Stimulated activated naive CD8-positive, alpha-beta T cell treated with anti-CD3 and anti-CD28 coated beads, Interleukin-15, amount 100 ng/mL, for 72 hours (primary cell): ENCODE measurements around the gene VPS39.

Experiments used
- ATAC-seq: fragments of 150-1000 bp; cut with Tn5 transposase; 2 replicates; pipeline ENCODE4 v1.10.0; 2021; ENCODE audit warnings: mild to moderate bottlenecking, moderate library complexity
- DNase-seq, 2 donors: peaks; one replicate each; pipeline ENCODE4 v3.0.0; 2021 to 2022
- H3K27ac Mint-ChIP-seq, 2 donors: one replicate each; pipeline ENCODE4 v1.8.0; 2022; ENCODE audit warnings: mild to moderate bottlenecking in 2 of 2, mixed read lengths in 2 of 2, moderate library complexity in 2 of 2
- H3K27me3 Mint-ChIP-seq: one replicate; pipeline ENCODE4 v1.8.0; 2022; ENCODE audit warnings: mixed read lengths
- H3K4me1 Mint-ChIP-seq: one replicate; pipeline ENCODE4 v1.8.0; 2022; ENCODE audit warnings: mild to moderate bottlenecking, mixed read lengths
- H3K4me3 Mint-ChIP-seq, 2 donors: one replicate each; pipeline ENCODE4 v1.8.0; 2022; ENCODE audit warnings: mild to moderate bottlenecking in 2 of 2, mixed read lengths in 2 of 2, moderate library complexity in 1 of 2
- H3K9me3 Mint-ChIP-seq, 2 donors: one replicate each; pipeline ENCODE4 v1.8.0; 2022; ENCODE audit warnings: mixed read lengths in 2 of 2

The VPS39 gene

DNA sequence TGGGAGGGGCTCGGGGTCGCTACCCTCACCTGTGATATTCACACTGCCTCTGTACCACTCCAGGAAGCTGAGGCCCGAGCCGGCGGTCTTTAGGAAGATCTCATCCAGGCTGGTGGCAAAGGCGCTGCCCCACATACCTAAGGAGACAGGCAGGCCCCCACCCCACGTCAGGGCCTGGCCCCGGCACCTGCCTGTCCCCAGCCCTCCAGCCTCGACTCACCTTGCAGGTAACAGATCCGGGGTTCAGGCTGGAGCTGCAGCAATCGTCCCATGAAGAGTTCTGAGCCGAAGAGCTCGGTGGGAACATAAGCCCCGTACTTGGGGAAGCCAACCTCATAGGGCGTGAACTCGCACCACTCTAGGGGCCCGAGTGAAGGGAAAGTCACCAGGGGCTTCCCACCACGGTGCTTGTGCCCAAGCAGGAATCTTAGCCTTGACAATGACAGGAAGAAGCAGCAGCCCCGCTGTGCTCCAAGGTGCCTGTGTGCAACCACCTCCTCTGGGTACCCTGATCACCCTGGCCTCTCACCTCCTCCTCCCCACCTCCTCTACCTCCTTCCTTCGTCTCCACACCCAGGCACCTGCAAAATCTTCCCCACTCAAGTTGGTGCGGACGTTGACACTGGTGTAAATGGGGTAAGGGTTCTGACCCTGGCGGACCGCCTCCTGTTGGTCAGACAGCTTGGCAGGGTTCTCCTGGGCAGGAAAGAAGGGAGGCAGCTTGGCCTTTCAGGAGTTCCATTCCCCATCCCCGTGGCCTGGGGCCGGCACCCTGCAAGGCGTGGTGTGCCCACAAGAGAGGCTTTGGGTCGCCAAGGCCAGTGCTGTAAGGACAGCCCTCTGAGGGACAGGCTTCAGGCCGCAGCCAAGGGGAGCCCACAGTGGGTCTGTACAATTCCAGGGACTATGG is 62.3 kb downstream of the VPS39 start:
- ATAC-seq, result no peak
- H3K27me3 Mint-ChIP-seq, result no peaks in the 10 kb centered on the region
- no peak for DNase-seq
- H3K9me3 Mint-ChIP-seq, result no peaks in the 10 kb centered on the region
- H3K4me3 Mint-ChIP-seq, result no peak overlapping the region
- H3K27ac Mint-ChIP-seq, result peak overlapping the region; percentile 13 to 79
- H3K4me1 Mint-ChIP-seq, result no peaks in the 10 kb centered on the region

DNA sequence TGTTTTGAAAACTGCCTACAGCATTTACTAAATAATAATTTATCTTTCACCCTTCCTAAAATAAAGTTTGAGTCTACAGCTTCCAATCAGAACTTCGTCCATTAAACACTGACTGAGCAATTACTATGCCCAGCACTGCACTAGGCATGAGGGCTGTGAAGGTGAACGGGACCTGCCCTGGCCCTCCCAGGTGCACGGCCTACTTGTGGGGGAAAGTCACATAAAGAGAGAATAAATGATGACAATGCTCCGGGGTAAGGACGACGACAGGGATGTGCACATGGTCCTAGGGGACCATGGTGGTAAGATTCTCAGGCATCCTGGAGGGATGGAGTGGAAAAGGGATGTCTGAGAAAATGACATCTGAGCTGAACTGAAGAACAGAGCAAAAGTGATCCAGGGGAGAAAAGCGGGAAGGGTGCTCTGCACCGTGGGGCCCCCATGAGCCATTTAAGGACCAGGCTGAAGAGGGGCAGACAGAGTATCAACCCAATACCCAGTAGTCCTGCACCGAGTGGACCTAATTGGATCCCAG is 63.2 kb downstream of the VPS39 start:
- peaks cover under 1% of the 10 kb centered on the region for H3K4me1 Mint-ChIP-seq
- no peaks in the 10 kb centered on the region for H3K9me3 Mint-ChIP-seq
- DNase-seq (no peak), ATAC-seq (no peak)
- peak overlapping the region in 1 of 2 donors; percentile 5 for H3K27ac Mint-ChIP-seq
- no peaks in the 10 kb centered on the region for H3K27me3 Mint-ChIP-seq
- no peak overlapping the region for H3K4me3 Mint-ChIP-seq

DNA sequence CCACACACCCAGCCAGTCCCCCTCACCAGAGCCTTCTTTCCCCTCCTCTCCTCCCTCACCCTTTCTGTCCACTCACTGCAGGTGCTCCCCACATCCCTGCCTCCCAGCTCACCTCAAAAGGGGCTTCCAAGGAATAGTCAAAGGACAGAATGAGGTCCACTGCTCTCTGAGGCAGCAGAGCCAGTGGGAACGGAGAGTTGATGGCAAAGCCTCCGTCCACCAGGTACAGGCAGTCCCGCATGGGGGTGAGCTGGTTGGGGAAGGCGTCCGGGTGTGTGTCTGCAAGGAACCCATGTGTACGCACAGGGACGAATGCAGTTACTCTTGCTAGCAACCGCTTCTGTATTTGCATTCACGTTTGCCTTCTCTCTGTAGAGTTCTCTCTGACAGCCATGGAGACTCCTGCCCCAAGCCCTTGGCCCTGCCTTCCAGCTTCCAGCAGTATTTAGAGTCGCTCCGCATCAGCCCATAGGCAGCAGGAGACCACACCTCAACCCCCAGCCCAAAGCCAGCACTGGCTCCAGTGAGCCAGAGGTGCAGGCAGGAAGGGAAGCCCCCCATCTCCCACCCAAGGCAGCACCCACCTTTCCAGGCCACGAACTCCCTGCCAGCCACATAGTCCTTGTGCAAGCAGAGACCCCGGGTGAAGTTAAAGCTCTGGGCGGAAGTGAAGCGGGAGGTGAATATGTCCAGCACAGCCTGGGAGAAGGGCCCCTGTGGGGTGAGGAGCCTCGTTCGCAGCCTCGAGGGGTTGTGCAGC is 64.1 kb downstream of the VPS39 start:
- DNase-seq (no peak), ATAC-seq (no peak)
- no peaks in the 10 kb centered on the region for H3K9me3 Mint-ChIP-seq
- peaks cover 4% of the 10 kb centered on the region for H3K4me1 Mint-ChIP-seq
- H3K27ac Mint-ChIP-seq, result peak overlapping the region in 1 of 2 donors; percentile 82
- no peak overlapping the region for H3K4me3 Mint-ChIP-seq
- no peaks in the 10 kb centered on the region for H3K27me3 Mint-ChIP-seq

DNA sequence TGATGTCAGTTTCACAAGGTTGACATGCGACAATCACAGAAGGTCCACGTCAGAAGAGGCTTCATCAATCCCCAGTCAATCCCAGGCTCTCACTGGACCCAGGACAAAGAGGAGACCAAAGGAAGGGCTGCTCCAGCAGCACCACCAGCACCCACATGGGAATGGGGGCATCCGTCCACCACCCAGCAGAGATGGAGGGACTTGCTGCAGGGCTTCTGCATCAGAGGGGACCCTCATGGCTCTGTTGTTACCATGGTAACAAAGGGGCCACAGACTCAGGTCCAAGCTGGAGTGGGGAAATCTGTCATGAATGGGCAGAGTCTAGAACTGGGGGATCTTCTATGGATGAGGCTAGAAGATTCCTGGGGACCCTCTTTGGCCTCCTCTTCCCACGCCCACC is 64.7 kb downstream of the VPS39 start:
- no peak for DNase-seq
- Mint-ChIP-seq H3K27me3 (no peaks in the 10 kb centered on the region), H3K27ac (no peak overlapping the region)

DNA sequence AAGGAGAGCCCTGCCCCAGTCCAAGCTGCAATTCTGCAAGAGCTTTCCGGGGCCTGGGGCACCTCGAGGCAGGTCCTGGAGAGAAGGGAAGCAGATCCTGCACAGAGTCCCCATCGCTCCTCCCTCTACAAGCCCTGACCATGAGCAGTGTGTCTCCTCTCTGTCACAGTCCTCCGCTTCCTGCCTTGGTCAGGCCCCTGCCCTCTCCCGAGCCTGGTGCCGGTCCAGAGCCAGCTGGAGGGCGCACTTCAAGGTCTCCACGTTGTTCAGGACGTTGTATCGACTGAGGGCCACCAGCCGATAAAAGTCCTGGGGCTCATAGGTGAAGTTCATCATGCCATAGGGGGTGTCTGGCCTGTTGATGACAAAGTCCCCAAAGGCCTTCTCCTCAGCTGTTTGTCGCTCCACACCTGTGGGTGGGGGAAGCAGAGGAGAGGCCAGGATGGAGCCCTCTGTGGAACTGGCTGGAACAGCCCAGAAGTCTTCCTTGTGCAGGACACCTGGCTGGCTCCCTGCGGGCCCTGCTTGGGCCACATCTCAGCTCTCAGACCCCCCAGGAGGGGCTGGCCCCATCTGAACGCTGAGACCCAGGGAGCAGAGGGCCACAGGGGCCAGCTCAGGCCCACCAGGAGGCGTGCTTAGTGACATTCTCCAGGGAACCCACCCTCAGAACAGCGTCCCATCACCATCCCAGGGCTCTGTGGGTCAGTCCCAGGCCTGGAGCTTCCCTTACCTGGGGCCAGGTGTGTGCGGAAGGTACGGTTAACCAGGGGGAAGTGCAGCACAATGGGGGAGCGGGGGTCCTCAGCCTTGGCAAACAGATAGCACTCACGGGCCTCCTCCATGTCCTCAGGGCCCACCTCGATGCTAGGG is 66.1 kb downstream of the VPS39 start:
- Mint-ChIP-seq H3K9me3 (no peaks in the 10 kb centered on the region), H3K4me3 (no peak overlapping the region), H3K27ac (no peak overlapping the region), H3K27me3 (no peaks in the 10 kb centered on the region), H3K4me1 (peaks cover 4% of the 10 kb centered on the region)
- no peak for DNase-seq
- ATAC-seq, result no peak

More for the DNA sequence above, 64.7 kb downstream of the VPS39 start:
- H3K4me1 Mint-ChIP-seq, result peaks cover 4% of the 10 kb centered on the region
- no peaks in the 10 kb centered on the region for H3K9me3 Mint-ChIP-seq
- no peak for ATAC-seq
- no peak overlapping the region for H3K4me3 Mint-ChIP-seq

DNA sequence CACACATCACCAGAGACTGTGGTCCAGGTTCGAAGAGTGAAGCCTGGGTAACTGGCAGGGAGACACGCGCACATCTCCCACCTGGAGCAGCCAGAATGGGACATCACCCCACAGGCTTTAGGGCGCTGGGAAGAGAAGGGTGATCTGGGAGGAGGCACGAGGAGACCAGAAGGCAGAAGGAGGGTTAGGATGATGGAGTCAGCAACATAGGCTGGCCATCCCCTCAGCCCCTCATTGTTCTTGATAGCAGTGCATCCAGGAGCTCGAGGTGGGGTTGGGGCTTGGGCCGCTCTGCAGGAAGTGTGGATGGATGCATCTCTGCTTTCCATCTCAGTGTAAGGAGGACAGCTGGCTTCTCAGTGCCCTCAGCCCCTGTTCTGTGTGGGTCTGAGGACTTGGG is 66.9 kb downstream of the VPS39 start:
- ATAC-seq, result no peak
- Mint-ChIP-seq H3K27me3 (no peaks in the 10 kb centered on the region), H3K27ac (peak overlapping the region in 1 of 2 donors; percentile 35), H3K9me3 (no peaks in the 10 kb centered on the region), H3K4me1 (peaks cover 4% of the 10 kb centered on the region), H3K4me3 (no peak overlapping the region)
- no peak for DNase-seq

DNA sequence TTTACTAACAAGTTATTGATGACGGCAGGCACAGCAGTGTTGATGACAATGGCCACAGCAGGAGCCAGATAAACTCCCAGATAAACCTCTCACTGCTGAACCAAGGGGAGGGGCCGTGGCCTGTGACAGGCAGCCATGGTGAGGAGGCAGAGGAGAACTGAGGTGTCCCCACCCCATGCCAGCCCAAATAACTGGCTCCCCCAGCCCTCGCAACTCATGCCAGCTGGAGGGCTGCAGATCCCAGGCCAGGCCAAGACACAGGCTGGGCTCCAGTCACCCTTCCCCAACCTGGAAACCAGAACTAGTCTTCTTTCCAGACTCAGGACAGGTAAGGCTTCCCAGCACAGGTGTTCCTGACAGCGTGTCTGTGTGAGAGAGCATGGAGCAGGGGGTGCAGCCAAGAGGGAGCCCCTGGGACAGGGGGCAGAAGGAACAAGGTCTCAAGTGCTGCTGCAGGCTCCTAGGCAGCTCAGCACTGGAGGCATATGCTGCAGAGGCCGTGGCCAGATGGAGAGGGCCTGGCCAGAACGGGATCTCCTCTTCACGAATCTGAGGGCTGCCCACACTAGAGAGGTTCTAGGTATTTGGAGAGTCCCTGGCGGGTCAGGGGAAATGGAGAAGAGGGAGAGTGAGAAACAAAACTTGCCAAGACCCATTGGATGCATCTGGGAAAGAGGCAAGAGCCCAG is 67.6 kb downstream of the VPS39 start:
- Mint-ChIP-seq H3K4me3 (no peak overlapping the region), H3K4me1 (peaks cover 4% of the 10 kb centered on the region), H3K27me3 (no peaks in the 10 kb centered on the region), H3K9me3 (no peaks in the 10 kb centered on the region), H3K27ac (no peak overlapping the region)
- DNase-seq (no peak), ATAC-seq (no peak)

DNA sequence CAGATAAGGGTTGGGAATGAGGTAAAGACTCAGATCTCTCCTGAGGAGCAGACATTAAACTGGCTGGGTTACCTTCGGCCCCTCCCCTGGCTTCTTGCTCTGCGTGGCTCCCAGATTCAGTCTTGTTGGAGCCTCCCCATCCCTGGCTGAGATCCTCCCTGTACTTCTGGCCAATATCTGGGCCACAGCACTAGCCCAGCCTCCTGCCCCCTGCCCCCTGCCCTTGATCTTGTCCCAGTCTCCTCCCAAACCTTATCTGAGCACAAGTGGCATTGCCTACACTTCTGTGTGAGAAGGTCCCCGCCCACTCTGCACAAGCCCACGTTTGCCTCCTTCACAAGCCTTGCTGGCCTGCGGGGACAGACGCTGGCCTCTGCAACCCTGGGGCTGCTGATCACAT is 68.5 kb downstream of the VPS39 start:
- no peaks in the 10 kb centered on the region for H3K9me3 Mint-ChIP-seq

DNA sequence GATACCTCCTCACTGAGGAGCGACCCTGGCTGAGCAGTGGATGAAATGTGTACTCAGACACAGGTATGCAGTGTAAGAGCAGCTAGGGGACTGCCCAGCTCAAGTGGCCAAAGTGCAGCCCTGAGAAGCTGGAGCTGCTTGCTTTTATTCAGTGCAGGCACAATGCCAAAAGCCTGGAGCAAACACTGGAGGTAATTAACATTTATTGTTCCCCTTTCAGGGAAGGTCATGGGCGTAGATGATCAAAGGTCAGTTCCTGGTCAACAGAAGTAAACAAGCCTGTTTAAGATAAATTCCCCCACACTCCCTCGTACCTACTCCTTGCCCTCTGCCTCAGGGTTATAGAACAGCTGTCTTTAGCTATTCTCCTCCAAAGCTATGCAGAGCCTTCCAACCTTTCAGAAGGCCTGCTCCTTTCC is 69.1 kb downstream of the VPS39 start:
- H3K27me3 Mint-ChIP-seq, result no peaks in the 10 kb centered on the region
- H3K4me3 Mint-ChIP-seq, result no peak overlapping the region
- H3K27ac Mint-ChIP-seq, result no peak overlapping the region
- no peaks in the 10 kb centered on the region for H3K9me3 Mint-ChIP-seq
- H3K4me1 Mint-ChIP-seq, result peaks cover 4% of the 10 kb centered on the region
- DNase-seq (no peak), ATAC-seq (no peak)

More for the DNA sequence above, 68.5 kb downstream of the VPS39 start:
- Mint-ChIP-seq H3K27me3 (no peaks in the 10 kb centered on the region), H3K27ac (no peak overlapping the region), H3K4me3 (no peak overlapping the region), H3K4me1 (peaks cover 4% of the 10 kb centered on the region)
- ATAC-seq (no peak), DNase-seq (peak in 1 of 2 donors; percentile 4)

DNA sequence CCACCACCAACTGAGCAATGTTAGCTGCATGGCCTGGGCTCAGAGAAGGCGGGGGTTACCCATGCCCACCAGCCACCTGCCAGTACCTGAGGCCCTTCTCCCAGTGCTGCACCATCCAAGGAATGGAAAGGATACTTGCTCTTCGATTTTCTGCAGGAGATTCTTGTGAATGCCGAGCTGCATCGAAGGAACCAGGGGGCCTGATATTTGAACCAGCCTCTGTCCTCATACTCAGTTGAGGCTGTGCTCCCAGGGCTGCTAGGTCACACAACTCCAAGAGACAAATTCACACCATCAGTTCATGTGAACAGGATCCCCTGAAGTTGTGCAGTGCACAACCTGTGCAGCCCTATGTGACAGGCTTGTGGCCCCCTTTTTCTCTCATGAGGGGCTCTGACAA is 69.7 kb downstream of the VPS39 start:
- ATAC-seq (no peak), DNase-seq (peak in 1 of 2 donors; percentile 3)
- Mint-ChIP-seq H3K27ac (no peak overlapping the region), H3K4me3 (no peak overlapping the region), H3K27me3 (no peaks in the 10 kb centered on the region), H3K4me1 (peaks cover 4% of the 10 kb centered on the region), H3K9me3 (no peaks in the 10 kb centered on the region)

DNA sequence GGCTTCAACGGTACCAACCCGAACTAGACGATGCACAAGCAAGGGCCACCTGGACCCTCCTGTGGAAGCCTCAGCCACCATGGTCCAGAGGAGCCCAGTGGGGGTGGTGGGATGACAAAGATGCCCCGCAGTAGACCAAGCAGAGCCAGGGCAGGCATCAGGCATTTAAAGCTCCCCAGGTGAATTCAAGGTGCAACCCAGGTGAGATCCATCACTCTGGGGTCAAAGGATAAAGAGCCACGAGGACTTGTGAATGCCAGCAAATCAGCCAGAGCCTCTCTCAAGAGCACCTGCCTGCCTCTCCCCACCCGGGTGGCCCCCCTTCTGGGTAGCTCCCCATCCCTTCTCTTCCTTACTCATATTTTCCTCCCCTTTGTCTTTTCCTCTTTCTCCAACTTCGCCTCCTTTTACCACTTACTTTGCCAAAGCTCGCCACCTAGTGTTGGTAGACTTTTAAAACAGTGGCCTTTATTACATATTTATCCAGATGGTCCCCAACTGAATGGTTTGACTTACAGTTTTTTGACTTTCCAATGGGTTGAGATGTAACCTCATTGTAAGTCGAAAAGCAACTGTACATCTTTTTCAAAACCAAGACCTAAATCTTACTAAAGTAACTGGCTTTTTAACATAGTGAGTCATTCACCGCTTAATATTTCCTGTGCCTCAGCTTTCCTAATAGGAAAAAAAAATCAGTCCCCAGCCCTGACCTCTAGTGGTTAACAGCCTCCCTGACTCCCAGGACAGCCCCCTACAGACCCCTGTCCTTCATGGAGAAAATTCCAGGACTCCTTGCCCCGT is 70.4 kb downstream of the VPS39 start:
- ATAC-seq, result peak; percentile 24

DNA sequence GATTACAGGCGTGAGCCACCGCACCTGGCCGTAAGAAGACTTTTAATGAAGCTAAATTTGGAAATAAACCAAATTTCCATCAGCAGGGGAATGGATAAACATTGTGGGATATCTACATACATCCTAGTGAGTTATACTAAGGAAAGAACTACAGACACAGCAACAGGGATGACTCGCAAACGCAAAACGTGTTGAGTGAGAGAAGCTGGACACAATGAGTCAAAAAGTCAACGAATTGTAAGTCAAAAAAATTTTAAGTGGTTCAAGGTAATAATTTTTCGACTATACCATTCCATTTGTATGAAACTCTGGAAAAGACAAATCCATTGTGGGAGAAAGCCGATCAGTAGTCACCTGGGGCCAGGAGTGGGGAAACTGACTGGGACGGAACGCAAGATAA is 71.6 kb downstream of the VPS39 start:
- no peaks in the 10 kb centered on the region for H3K9me3 Mint-ChIP-seq
- H3K27ac Mint-ChIP-seq, result no peak overlapping the region
- no peaks in the 10 kb centered on the region for H3K27me3 Mint-ChIP-seq
- H3K4me3 Mint-ChIP-seq, result no peak overlapping the region
- ATAC-seq (no peak), DNase-seq (no peak)
- H3K4me1 Mint-ChIP-seq, result peaks cover 4% of the 10 kb centered on the region

More for the DNA sequence above, 70.4 kb downstream of the VPS39 start:
- Mint-ChIP-seq H3K27me3 (no peaks in the 10 kb centered on the region), H3K4me3 (no peak overlapping the region), H3K4me1 (peaks cover 4% of the 10 kb centered on the region), H3K27ac (no peak overlapping the region), H3K9me3 (no peaks in the 10 kb centered on the region)
- DNase-seq, result peak in 1 of 2 donors; percentile 6

DNA sequence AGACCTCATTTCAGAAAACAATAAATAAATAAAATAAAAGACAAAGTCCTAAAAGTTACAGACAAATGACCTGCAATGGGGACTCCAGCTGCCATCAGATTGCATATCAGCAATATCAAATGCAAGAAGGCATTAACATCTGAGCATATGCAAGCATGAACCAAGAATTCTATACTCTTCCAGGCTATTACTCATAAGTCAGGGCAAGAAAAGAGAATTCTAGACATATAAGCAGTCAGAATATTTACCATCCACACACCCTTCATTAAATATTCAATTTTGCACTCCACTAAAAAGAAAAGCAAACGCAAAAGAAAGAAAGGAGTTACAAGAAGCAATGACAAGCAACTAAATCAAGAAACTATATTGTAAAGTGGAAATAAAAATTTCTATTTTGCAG is 72.8 kb downstream of the VPS39 start:
- Mint-ChIP-seq H3K27me3 (peaks cover 9% of the 10 kb centered on the region), H3K4me3 (no peak overlapping the region), H3K4me1 (peaks cover 4% of the 10 kb centered on the region), H3K9me3 (no peaks in the 10 kb centered on the region), H3K27ac (peak overlapping the region in 1 of 2 donors; percentile 30)
- DNase-seq (no peak), ATAC-seq (no peak)

DNA sequence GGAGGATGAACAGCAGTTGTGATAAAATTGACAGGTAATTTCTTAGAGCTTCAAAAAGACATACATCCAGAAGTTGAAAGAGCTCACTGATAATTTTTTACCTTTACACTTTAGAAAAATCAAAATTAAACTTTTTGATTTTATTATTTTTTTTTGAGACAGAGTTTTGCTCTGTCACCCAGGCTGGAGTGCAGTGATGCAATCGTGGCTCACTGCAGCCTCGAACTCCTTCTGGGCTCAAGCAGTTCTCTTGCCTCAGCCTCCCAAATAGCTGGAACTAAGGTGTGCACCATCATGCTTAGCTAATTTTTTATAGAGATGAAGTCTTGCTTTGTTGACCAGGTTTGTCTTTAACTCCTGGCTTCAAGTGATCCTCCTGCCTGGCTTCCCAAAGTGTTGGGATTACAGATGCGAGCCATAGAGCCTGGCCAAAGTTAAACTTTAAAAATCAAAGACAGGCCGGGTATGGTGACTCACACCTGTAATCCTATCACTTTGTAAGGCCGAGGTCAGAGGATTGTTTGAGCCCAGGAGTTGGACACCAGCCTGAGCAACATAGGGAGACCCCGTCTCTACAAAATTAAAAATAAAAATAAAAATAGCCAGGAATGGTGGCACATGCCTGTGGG is 73.4 kb downstream of the VPS39 start:
- Mint-ChIP-seq H3K4me1 (peaks cover 1% of the 10 kb centered on the region), H3K27me3 (peaks cover 16% of the 10 kb centered on the region), H3K4me3 (no peak overlapping the region), H3K9me3 (no peaks in the 10 kb centered on the region), H3K27ac (no peak overlapping the region)
- ATAC-seq (no peak), DNase-seq (no peak)
